HAP-1 (cell line): ENCODE results near the gene SLC5A11.

Experiments
- DNase-seq, 2 experiments: peaks; one replicate each; pipeline ENCODE4 v3.0.0-alpha.2; 2016 to 2020; ENCODE audit warnings: low spot score in 2 of 2
- H3K27me3 ChIP-seq: fragments of 250-450 bp; sonication (Bioruptor Pico); 2 replicates; pipeline ENCODE4 v1.5.1; 2020; ENCODE audit warnings: low read depth, mild to moderate bottlenecking, moderate library complexity
- H3K36me3 ChIP-seq: fragments of 250-450 bp; sonication (Bioruptor Pico); replicated peaks from 2 replicates; pipeline ENCODE4 v1.5.1; 2020; ENCODE audit warnings: mild to moderate bottlenecking
- H3K4me1 ChIP-seq: fragments of 250-450 bp; sonication (Bioruptor Pico); 2 replicates; pipeline ENCODE4 v1.5.1; 2020; ENCODE audit warnings: mild to moderate bottlenecking
- H3K4me3 ChIP-seq: fragments of 250-450 bp; sonication (Bioruptor Pico); 2 replicates; pipeline ENCODE4 v1.5.1; 2020; ENCODE audit warnings: mild to moderate bottlenecking, moderate library complexity
- H3K9me3 ChIP-seq: fragments of 250-450 bp; sonication (Bioruptor Pico); 2 replicates; pipeline ENCODE4 v1.5.1; 2020; ENCODE audit warnings: mild to moderate bottlenecking, moderate library complexity
- in situ Hi-C: fragments of 300-500 bp; cut with MboI; formaldehyde crosslinking; loops from 3 replicates; pipeline ENCODE4 v1.14.3; 2020; ENCODE audit warnings: low sequenced_read_pairs, inconsistent platforms, mixed read lengths

Gene SLC5A11

GRCh38 chr16:24955975-24956731 lies 110.4 kb downstream of the SLC5A11 start:
- Histone ChIP-seq H3K9me3 (no peaks in the 10 kb centered on the region), H3K4me3 (no peak overlapping the region), H3K27me3 (no peaks in the 10 kb centered on the region), H3K36me3 (peaks cover 59% of the 10 kb centered on the region), H3K4me1 (peaks cover 6% of the 10 kb centered on the region)
- DNase-seq: no peak
- in situ Hi-C loops: no loop called here

- H3K27me3 ChIP-seq: no peaks in the 10 kb centered on the region
- H3K9me3 ChIP-seq: no peaks in the 10 kb centered on the region
- no peak overlapping the region for H3K4me3 ChIP-seq
- H3K4me1 ChIP-seq: peaks cover 6% of the 10 kb centered on the region
- in situ Hi-C loops: no loop called here
- no peak for DNase-seq
- H3K36me3 ChIP-seq: peaks cover 57% of the 10 kb centered on the region
These were observed 112.1 kb downstream of the SLC5A11 start for GRCh38 chr16:24957887-24958286.
